Neural progenitor cell (in vitro differentiated cells): ENCODE measurements around the gene ILRUN.

Experiments
- EZH2 ChIP-seq: fragments of 200-600 bp; sonication (generic); IDR thresholded peaks from 2 replicates; pipeline ENCODE4 v1.6.1; 2017; ENCODE audit warnings: antibody characterized with exemption, mild to moderate bottlenecking, moderate library complexity
- TF ChIP-seq, protein P1 (sequence below): fragments of 200-600 bp; sonication (generic); IDR thresholded peaks from 2 replicates; pipeline ENCODE4 v1.5.1; 2017; ENCODE audit warnings: antibody characterized with exemption, mild to moderate bottlenecking

GRCh38 chr6:34680802-34681515 lies 15.6 kb downstream of the ILRUN start:
- TF ChIP-seq, protein P1, sequence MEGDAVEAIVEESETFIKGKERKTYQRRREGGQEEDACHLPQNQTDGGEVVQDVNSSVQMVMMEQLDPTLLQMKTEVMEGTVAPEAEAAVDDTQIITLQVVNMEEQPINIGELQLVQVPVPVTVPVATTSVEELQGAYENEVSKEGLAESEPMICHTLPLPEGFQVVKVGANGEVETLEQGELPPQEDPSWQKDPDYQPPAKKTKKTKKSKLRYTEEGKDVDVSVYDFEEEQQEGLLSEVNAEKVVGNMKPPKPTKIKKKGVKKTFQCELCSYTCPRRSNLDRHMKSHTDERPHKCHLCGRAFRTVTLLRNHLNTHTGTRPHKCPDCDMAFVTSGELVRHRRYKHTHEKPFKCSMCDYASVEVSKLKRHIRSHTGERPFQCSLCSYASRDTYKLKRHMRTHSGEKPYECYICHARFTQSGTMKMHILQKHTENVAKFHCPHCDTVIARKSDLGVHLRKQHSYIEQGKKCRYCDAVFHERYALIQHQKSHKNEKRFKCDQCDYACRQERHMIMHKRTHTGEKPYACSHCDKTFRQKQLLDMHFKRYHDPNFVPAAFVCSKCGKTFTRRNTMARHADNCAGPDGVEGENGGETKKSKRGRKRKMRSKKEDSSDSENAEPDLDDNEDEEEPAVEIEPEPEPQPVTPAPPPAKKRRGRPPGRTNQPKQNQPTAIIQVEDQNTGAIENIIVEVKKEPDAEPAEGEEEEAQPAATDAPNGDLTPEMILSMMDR, result no peak
- no peak for TF ChIP-seq EZH2
